Measurements from ENCODE around the gene CAPN8. TPM values are rescaled to one million over a fixed set of nuclear protein-coding genes. Genes with fewer than 3 reads are reported as not detected.

CAPN8 gene
- total and polyA plus RNA-seq, 8 donors, result 0.57 to 87.9 (median 1.3) TPM

DNA sequence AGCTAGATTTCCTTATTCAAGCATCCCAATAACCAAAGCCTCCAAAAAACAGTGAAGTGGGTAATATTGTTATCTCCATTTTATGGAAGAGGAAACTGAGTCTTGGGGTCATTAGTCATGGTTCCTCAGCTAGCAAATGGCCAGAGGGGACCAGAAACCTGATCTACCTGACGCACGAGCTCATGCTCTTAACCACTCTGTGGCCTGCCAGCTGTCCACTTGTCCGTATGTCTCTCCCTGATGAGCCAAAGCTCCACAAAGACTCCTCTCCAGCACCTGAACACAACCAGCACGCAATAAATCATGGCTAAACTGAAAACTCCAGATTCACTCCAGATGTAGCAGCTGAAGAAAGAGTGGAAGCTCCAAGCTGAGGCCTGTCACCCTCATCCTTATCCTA lies 5.8 kb downstream of the CAPN8 start:
- Histone ChIP-seq H3K36me3 (no peaks in the 10 kb centered on the region), H3K4me1 (no peaks in the 10 kb centered on the region), H3K27ac (no peak overlapping the region), H3K27me3 (no peaks in the 10 kb centered on the region), H3K9me3 (no peaks in the 10 kb centered on the region), H3K4me3 (no peak overlapping the region)
- TF ChIP-seq, protein P1, sequence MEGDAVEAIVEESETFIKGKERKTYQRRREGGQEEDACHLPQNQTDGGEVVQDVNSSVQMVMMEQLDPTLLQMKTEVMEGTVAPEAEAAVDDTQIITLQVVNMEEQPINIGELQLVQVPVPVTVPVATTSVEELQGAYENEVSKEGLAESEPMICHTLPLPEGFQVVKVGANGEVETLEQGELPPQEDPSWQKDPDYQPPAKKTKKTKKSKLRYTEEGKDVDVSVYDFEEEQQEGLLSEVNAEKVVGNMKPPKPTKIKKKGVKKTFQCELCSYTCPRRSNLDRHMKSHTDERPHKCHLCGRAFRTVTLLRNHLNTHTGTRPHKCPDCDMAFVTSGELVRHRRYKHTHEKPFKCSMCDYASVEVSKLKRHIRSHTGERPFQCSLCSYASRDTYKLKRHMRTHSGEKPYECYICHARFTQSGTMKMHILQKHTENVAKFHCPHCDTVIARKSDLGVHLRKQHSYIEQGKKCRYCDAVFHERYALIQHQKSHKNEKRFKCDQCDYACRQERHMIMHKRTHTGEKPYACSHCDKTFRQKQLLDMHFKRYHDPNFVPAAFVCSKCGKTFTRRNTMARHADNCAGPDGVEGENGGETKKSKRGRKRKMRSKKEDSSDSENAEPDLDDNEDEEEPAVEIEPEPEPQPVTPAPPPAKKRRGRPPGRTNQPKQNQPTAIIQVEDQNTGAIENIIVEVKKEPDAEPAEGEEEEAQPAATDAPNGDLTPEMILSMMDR (IDR thresholded peaks at IDR 0.05), result no peak
- DNase-seq, result no peak
- no peak for ATAC-seq
- intact Hi-C loops (cut with DNase I), result no loop called here

DNA sequence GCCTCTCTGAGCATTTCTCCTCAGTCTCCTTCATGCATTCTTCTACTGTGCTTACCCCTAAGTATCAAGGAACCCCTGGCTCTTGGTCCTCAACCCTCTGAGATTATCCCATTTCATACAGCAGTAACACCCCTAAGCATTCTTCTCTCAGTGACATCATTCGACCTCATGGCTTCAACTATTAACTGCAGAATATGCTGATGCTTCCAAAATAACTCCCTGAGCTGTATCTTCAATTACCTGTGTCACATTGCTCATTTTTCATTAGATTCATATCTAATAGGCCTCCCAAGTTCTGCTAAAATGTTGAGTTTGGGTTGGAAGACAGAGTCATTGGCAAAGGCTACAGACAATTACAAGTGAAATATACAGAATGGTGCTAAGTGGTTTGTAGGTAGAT lies 7.5 kb downstream of the CAPN8 start:
- ATAC-seq, result no peak

DNA sequence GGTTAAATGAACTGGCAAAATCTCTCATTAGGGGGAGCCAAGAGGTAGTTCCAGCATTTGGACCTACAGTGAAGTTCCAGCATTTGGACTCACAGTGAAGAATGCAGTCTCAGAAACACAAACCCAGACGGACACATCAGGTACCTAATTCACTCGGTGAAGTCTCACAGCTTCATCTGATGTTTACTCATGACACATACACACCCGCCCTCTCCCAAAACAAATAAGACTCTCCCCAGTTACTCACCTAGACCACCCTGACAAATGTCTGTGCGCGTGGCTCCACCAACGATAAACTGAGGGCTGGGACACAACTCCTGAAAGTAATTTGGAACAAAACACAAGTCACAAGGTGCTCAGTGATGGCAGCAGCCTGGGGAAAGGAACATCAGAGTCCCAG lies 11.4 kb downstream of the CAPN8 start:
- no peaks in the 10 kb centered on the region for H3K36me3 ChIP-seq
- no peak for DNase-seq
- ATAC-seq, result peak; percentile 15

More for the DNA sequence above, 7.5 kb downstream of the CAPN8 start:
- Histone ChIP-seq H3K27ac (no peak overlapping the region), H3K27me3 (no peaks in the 10 kb centered on the region), H3K4me1 (no peaks in the 10 kb centered on the region), H3K4me3 (no peak overlapping the region), H3K36me3 (no peaks in the 10 kb centered on the region), H3K9me3 (no peaks in the 10 kb centered on the region)
- TF ChIP-seq, protein P1 (IDR thresholded peaks at IDR 0.05), result no peak
- intact Hi-C loops (cut with DNase I), result no loop called here
- no peak for DNase-seq

DNA sequence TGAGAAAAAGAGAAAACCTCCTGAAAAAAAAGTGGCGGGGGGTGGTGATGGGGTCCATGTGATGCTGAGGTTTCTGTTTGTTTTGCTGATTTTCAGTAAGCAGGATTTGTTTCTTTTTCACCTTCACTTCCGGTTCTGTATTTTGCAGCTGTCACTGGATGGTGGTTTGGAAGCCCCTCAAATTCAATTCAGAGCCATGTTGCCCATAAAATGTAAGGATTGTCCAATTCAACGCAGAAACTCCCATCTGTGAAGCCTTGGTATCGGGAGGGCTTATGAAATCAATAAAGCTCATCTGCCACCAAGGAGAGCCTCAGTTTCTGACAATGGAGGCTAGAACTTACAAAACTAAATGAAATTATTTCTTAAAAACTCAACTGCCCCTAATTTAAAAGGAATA lies 12.1 kb downstream of the CAPN8 start:
- Histone ChIP-seq H3K27me3 (no peaks in the 10 kb centered on the region), H3K4me3 (no peak overlapping the region), H3K36me3 (no peaks in the 10 kb centered on the region), H3K4me1 (no peaks in the 10 kb centered on the region), H3K9me3 (no peaks in the 10 kb centered on the region), H3K27ac (no peak overlapping the region)
- TF ChIP-seq, protein P1 (IDR thresholded peaks at IDR 0.05), result no peak
- no peak for ATAC-seq
- no peak for DNase-seq
- intact Hi-C loops (cut with DNase I), result no loop called here

More for the DNA sequence above, 11.4 kb downstream of the CAPN8 start:
- H3K4me3 ChIP-seq, result no peak overlapping the region
- H3K27ac ChIP-seq, result no peak overlapping the region
- no peaks in the 10 kb centered on the region for H3K4me1 ChIP-seq
- H3K9me3 ChIP-seq, result no peaks in the 10 kb centered on the region
- TF ChIP-seq, protein P1 (IDR thresholded peaks at IDR 0.05), result no peak
- intact Hi-C loops (cut with DNase I), result no loop called here
- H3K27me3 ChIP-seq, result no peaks in the 10 kb centered on the region

DNA sequence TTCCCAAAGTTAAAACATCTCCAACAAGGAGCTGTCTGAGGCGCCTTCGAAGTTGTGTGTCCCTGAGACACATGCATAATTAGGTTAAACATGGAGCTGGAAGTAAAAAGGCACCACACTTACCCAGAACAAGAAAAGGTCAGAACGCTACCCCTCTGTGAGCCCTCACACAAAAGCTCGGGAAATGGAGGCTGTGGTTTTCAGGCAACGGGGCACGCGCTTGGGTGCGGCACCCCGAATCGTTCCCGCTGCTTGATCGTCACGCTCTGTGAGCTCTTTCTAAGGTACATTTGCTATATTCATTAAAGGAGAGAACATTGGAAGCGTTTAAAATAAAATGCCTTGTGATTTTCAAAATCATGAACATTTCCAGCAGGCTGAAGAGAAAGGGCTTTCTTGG lies 12.5 kb downstream of the CAPN8 start:
- ATAC-seq (no peak), DNase-seq (no peak)
- peaks cover 0 to 2% of the 10 kb centered on the region in 2 donors for H3K36me3 ChIP-seq
- TF ChIP-seq, protein P1 (IDR thresholded peaks at IDR 0.05), result no peak
- no peaks in the 10 kb centered on the region for H3K9me3 ChIP-seq
- no peaks in the 10 kb centered on the region for H3K4me1 ChIP-seq
- H3K27ac ChIP-seq, result no peak overlapping the region
- intact Hi-C loops (cut with DNase I), result no loop called here
- no peak overlapping the region for H3K4me3 ChIP-seq
- H3K27me3 ChIP-seq, result no peaks in the 10 kb centered on the region

Data from left lung (tissue), 10 donors.